Measurements from ENCODE around the gene HEYL. TPM values are rescaled to one million over a fixed set of nuclear protein-coding genes. Genes with fewer than 3 reads are reported as not detected.

The HEYL gene
- total and polyA plus RNA-seq, 9 of the 15 experiments (the other 6 are each of a cell fraction or from before 2014, with no cell fraction given), result 0.13 to 0.89 (median 0.25) TPM

- no peak for TF ChIP-seq ZNF407 (IDR thresholded peaks at IDR 0.05; ENCODE audit: low read depth)
- TF ChIP-seq ETV6 (IDR thresholded peaks at IDR 0.05; ENCODE audit: borderline replicate concordance in 1 of 2, low read depth in 2 of 2, low read length in 1 of 2), result no peak
- TF ChIP-seq ETV6 (CRISPR knock-in tag; IDR thresholded peaks at IDR 0.05; ENCODE audit: borderline replicate concordance), result no peak
- no peak for TF ChIP-seq KAT8 (IDR thresholded peaks at IDR 0.05; ENCODE audit: low read depth)
- no peak for TF ChIP-seq PATZ1 (CRISPR knock-in tag; IDR thresholded peaks at IDR 0.05; ENCODE audit: borderline replicate concordance)
- peak; percentile 74 for TF ChIP-seq EP400 (IDR thresholded peaks at IDR 0.05)
- TF ChIP-seq HMG20B (CRISPR knock-in tag; IDR thresholded peaks at IDR 0.05), result no peak
- TF ChIP-seq THAP7 (CRISPR knock-in tag; IDR thresholded peaks at IDR 0.05), result no peak; the same call in 1 of the 2 replicates
- no peak for TF ChIP-seq EHMT2 (IDR thresholded peaks at IDR 0.05)
- peak; percentile 7; the same call in 1 of the 2 replicates for TF ChIP-seq TEAD4 (IDR thresholded peaks at IDR 0.05; ENCODE audit: low read length)
- TF ChIP-seq TEAD4 (CRISPR knock-in tag; IDR thresholded peaks at IDR 0.05; ENCODE audit: borderline replicate concordance), result no peak
- TF ChIP-seq IRF1 (CRISPR knock-in tag; IDR thresholded peaks at IDR 0.05; ENCODE audit: borderline replicate concordance), result no peak
- no peak for TF ChIP-seq ZKSCAN1 (IDR thresholded peaks at IDR 0.05; ENCODE audit: low read depth, low read length)
- no peak for TF ChIP-seq ZNF707 (CRISPR knock-in tag; conservative IDR thresholded peaks at IDR 0.05)
- peak; percentile 7; the same call in 1 of the 2 replicates for TF ChIP-seq ARID1B (IDR thresholded peaks at IDR 0.05)
- no peak for TF ChIP-seq U2AF2 (optimal IDR thresholded peaks at IDR 0.05; ENCODE audit: low read depth, low read length)
Observed at GRCh38 chr1:39575191-39576015, 64.0 kb downstream of the HEYL start (continued).

Data from K562 (cell line).